Measurements from ENCODE around the gene NCOA3.
"Not testable (repeated sequence)": the region's sequence is repeated elsewhere in the genome, so short reads cannot be mapped to it uniquely, and the experiment has no call there.

The NCOA3 gene

DNA sequence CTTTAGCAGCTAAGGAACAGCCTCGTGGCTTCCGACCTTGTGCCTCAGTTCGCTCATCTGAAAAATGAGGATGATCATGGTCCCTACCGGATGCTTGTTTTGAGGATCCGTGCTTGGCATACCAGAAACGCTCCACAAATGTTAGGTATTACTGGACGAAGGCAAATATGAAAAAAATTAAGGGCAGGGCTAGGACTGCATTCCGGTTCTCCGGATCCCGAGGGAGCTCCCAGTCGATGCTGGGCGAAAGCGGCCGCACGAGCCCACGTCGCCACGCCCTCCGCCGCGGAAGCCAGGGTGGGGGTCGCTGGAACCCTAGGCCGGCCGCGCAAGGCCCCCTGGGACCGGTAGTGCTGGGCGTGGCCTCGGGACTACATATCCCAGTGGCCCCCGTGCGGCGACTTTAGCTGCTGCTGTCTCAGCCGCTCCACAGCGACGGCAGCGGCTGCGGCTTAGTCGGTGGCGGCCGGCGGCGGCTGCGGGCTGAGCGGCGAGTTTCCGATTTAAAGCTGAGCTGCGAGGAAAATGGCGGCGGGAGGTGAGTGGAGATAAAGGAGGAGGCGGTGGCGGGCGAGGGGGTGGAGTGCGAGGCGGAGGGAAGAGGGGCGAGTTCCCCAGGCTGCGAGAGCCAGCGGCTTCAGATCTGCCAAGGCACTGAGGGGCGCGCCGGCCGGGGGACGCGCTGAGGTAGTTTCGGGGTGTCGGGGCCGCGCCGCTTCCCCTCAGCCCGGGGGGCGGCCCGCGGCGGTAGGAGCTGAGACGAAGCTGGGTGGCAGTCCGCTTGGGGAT lies at the start of gene NCOA3:
TSS of gene NCOA3 (plus strand) at position 406 of the 789 bp plus-strand sequence. CDS start 120,361 bp downstream, outside the sequence.
- Mint-ChIP-seq H3K36me3 (ENCODE audit: low read depth) (peaks cover 23% of the 10 kb centered on the region), H3K4me3 (peak within 1 kb of the TSS; percentile 94), H3K27ac (peak within 1 kb of the TSS; percentile 89), H3K27me3 (no peaks in the 10 kb centered on the region), H3K9me3 (no peaks in the 10 kb centered on the region), H3K4me1 (ENCODE audit: low read depth) (peaks cover 65% of the 10 kb centered on the region)

DNA sequence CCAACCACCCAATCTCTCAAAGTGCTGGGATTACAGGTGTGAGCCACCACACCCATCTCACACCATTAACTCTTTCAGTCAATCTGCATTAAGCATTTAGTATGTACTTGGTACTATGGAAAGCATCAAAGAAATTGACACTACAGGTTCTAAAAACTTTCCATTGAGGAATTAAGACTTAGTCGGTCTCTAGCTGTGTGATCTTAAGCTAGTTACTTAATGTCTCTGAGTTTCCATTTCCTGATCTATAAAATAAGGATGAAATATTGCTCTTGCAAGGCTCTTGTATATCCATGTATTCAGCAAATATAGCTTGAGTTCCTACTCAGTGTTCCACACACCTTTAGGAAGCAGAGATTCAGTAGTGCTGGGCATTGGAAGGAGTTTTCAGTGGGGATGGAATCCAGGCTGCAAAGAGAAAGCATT lies 48.9 kb upstream of the NCOA3 start:
- Mint-ChIP-seq H3K4me1 (ENCODE audit: low read depth) (peaks cover 48% of the 10 kb centered on the region), H3K27ac (peak overlapping the region; percentile 47), H3K4me3 (peak overlapping the region; percentile 10), H3K9me3 (no peaks in the 10 kb centered on the region), H3K27me3 (no peaks in the 10 kb centered on the region), H3K36me3 (ENCODE audit: low read depth) (no peaks in the 10 kb centered on the region)

DNA sequence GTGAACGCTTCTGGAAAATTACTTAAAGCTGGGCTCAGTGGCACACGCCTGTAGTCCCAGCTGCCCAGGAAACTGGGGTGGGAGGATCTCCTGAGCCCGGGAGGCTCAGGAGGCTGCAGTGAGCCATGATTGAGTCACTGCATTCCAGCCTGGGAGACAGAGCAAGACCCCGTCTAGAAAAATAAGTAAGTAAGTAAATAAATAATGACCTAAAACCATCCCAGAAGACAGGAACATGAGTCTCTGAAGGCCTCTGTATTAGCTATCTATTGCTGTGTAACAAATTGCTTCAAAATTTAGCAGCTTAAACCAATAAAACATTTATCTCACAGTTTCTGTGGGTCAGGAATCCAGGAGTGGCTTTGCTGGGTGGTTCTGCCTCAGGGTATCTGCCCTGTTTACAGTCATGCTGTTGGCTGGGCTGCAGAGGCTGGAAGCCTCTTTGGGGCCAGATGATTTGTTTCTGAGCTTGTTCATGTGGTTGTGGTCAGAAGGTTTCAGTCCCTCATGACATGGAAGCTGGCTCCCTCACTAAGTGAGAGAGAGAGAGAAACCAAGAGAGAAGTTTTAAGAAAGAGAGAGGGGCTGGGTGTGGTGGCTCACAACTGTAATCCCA lies 48.4 kb upstream of the NCOA3 start:
- H3K4me3 Mint-ChIP-seq = peak overlapping the region; percentile 10
- H3K27ac Mint-ChIP-seq = peak overlapping the region; percentile 47
- H3K9me3 Mint-ChIP-seq = no peaks in the 10 kb centered on the region
- no peaks in the 10 kb centered on the region for H3K36me3 Mint-ChIP-seq (ENCODE audit: low read depth)
- H3K27me3 Mint-ChIP-seq = no peaks in the 10 kb centered on the region
- peaks cover 53% of the 10 kb centered on the region for H3K4me1 Mint-ChIP-seq (ENCODE audit: low read depth)

DNA sequence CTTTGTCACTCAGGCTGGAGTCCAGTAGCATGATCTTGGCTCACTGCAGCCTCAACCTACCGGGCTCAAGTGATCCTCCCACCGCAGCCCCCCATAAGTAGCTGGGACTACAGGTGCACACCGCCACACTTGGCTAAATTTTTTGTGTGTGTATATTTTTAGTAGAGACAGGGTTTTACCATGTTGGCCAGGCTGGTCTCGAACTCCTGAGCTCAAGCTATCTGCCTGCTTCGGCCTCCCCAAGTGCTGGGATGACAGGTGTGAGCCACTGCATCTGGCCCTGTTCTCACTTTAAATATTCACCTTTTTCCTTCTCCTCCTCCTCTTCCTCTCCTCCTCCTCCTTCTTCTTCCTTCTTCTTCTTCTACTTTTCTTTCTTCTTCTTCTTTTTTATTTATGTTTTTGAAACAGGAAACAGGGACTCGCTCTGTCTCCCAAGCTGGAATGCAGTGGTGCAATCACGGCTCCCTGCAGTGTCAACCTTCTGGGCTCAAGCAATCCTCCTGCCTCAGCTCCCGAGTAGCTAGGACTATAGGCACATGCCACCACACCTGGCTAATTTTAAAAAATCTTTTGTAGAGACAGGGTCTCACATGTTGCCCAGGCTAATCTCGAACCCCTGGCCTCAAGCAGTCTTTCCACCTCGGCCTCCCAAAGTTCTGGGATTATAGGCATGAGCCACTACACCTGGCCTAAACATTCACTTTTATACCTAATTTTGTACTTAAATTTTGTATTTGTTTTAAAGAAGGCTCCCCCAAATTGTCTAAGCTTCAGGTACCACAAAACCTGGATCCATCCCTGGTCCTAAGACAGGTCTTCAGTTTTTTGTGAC lies 47.2 kb upstream of the NCOA3 start:
- Mint-ChIP-seq H3K36me3 (ENCODE audit: low read depth) (no peaks in the 10 kb centered on the region), H3K4me1 (ENCODE audit: low read depth) (peaks cover 59% of the 10 kb centered on the region), H3K9me3 (no peaks in the 10 kb centered on the region), H3K27ac (no peak overlapping the region), H3K4me3 (no peak overlapping the region), H3K27me3 (no peaks in the 10 kb centered on the region)

DNA sequence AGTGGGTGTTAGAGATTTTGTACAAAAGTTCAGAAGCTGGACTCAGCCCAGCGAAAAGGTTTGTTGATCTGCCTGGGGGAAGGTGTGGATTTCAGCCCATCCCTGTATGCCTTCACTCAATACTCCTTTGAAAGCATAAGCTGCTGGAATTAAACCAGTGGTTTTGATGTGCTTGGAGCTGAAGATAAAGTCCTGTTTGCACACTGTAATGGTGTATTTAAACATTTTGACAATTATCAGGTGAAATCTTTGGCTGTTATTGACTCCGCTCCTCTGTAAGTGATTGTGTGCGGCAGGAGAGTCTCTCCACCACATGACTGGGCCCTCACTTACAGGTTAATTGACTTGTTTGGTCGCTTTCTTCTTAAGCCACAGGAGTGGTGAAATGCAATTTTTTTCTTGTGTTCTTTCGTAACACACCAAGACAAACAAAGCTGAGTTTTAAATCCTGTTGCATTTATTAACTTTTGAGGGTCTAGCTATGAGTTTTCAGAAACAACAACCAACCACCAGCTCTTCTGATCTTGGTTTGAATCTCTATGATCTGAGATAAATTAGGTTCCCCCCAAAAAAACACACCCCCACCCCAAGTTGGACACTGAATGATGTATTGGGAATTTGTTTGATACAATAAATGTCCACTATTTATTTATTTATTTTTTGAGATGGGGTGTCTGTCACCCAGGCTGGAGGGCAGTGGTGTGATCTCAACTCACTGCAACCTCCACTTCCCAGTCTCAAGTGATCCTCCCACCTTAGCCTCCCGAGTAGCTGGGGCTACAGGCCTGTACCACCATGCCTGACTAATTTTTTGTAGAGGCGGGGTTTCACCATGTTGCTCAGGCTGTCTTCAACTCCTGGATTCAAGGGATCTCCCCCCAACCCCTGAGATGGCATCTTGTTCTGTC lies 46.3 kb upstream of the NCOA3 start:
- Mint-ChIP-seq H3K9me3 (no peaks in the 10 kb centered on the region), H3K4me1 (ENCODE audit: low read depth) (peaks cover 59% of the 10 kb centered on the region), H3K4me3 (no peak overlapping the region), H3K27me3 (no peaks in the 10 kb centered on the region), H3K27ac (no peak overlapping the region), H3K36me3 (ENCODE audit: low read depth) (no peaks in the 10 kb centered on the region)

DNA sequence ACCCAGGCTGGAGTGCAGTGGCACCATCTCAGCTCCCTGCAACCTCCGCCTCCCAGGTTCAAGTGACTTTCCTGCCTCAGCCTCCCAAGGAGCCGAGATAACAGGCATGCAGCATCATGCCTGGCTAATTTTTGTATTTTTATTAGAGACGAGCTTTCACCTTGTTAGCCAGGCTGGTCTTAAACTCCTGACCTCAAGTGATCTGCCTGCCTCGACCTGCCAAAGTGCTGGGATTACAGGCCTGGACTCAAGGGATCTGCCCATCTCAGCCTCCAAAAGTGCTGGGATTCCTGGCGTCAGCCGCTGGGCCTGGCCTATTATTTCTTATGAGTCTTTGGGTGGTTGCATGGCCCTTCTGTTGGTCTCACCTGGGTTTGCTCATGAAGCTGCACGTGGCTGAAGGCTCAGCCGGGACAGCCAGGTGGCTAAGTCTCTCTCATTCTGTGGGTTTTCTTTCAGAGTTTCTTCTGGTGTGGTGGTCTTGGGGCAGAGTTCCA lies 45.6 kb upstream of the NCOA3 start:
- Mint-ChIP-seq H3K4me1 (ENCODE audit: low read depth) (peaks cover 56% of the 10 kb centered on the region), H3K27me3 (no peaks in the 10 kb centered on the region), H3K36me3 (ENCODE audit: low read depth) (no peaks in the 10 kb centered on the region), H3K9me3 (no peaks in the 10 kb centered on the region), H3K4me3 (no peak overlapping the region), H3K27ac (no peak overlapping the region)

DNA sequence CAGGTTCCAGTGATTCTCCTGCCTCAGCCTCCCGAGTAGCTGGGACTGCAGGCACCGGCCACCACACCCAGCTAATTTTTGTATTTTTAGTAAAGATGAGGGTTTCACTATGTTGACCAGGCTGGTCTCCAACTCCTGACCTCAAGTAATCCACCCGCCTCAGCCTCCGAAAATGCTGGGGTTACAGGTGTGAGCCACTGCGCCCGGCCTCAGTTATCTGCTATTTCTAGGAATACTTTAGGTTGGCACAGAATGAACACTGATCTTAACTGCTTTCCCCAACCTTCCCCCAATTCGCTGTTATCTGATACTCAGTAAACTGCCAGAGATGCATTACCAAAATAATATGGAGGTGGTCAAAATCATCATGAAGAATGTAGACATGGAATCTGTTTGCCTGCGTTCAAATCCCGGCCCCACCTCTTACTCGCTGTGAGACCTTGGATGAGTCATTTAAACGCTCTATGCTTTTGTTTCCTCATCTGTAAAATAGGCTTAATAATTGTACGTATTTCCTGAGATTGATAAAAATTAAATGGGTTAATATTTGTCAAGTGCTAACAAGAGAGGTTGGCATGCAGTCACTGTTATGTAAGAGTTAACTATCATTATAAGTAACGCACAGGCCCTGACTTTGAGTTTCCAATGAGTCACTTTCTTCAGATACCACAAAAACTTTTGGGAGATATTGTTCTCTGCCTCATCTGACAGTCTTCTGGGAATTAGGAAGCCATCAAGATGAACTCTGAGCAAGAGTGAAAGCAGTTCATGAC lies 44.5 kb upstream of the NCOA3 start:
- Mint-ChIP-seq H3K9me3 (no peaks in the 10 kb centered on the region), H3K4me1 (ENCODE audit: low read depth) (peaks cover 52% of the 10 kb centered on the region), H3K36me3 (ENCODE audit: low read depth) (no peaks in the 10 kb centered on the region), H3K27me3 (no peaks in the 10 kb centered on the region), H3K4me3 (peak overlapping the region; percentile 36), H3K27ac (peak overlapping the region; percentile 80)

DNA sequence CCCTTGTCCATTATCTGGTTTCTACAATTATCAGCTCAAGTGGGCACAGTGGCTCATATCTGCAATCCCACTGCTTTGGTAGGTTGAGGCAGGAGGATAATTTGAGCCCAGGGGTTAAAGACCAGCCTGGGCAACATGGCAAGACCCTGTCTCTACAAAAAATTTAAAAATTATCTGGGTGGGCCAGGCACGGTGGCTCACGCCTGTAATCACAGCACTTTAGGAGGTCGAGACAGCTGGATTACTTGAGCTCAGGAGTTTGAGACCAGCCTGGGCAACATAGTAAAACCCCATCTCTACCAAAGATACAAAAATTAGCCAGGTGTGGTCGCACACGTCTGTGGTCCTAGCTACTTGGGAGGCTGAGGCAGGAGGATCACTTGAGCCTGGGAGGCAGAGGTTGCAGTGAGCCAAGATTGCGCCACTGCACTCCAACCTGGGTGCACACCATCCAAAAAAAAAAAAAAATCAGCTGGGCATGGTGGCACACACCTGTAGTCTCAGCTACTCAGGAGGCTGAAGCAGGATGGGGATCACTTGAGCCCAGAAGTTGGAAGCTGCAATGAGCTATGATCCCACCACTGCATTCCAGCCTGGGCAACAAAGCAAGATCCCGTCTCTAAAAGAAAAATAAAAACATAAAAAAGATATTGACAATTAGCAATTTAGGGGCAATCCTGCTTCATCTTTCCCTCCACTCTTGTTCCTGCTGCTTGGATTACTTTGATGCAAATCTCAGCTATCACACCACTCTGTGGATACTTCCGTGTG lies 43.2 kb upstream of the NCOA3 start:
- H3K36me3 Mint-ChIP-seq (ENCODE audit: low read depth); H3K9me3 Mint-ChIP-seq; H3K4me3 Mint-ChIP-seq; H3K27me3 Mint-ChIP-seq: not testable (repeated sequence)
- peak overlapping the region; percentile 36 for H3K27ac Mint-ChIP-seq
- H3K4me1 Mint-ChIP-seq (ENCODE audit: low read depth) = peaks cover 41% of the 10 kb centered on the region

- H3K4me3 Mint-ChIP-seq = no peak overlapping the region
- peaks cover 32% of the 10 kb centered on the region for H3K4me1 Mint-ChIP-seq (ENCODE audit: low read depth)
- no peaks in the 10 kb centered on the region for H3K36me3 Mint-ChIP-seq (ENCODE audit: low read depth)
- no peak overlapping the region for H3K27ac Mint-ChIP-seq
- no peaks in the 10 kb centered on the region for H3K27me3 Mint-ChIP-seq
- H3K9me3 Mint-ChIP-seq = no peaks in the 10 kb centered on the region
Observed at GRCh38 chr20:47459344-47460073, 42.2 kb upstream of the NCOA3 start.

DNA sequence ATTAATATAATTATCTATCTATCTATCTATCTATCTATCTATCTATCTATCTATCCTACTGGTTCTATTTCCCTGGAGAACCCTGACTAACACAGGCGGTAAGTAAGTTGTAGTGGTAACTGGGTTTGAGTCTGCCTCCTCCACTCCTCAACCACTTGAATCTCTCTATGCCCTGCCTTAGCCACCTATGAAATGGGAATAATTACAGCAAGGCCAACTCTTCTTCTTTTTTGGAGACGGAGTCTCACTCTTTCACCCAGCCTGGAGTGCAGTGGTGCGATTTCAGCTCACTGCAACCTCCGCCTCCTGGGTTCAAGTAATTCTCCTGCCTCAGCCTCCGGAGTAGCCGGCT lies 41.0 kb upstream of the NCOA3 start:
- not testable (repeated sequence) for H3K27ac Mint-ChIP-seq; H3K27me3 Mint-ChIP-seq; H3K36me3 Mint-ChIP-seq (ENCODE audit: low read depth); H3K9me3 Mint-ChIP-seq; H3K4me3 Mint-ChIP-seq
- peaks cover 25% of the 10 kb centered on the region for H3K4me1 Mint-ChIP-seq (ENCODE audit: low read depth)

- no peaks in the 10 kb centered on the region for H3K27me3 Mint-ChIP-seq
- H3K4me1 Mint-ChIP-seq (ENCODE audit: low read depth) = peaks cover 28% of the 10 kb centered on the region
- no peaks in the 10 kb centered on the region for H3K9me3 Mint-ChIP-seq
- H3K27ac Mint-ChIP-seq = no peak overlapping the region
- no peak overlapping the region for H3K4me3 Mint-ChIP-seq
- H3K36me3 Mint-ChIP-seq (ENCODE audit: low read depth) = no peaks in the 10 kb centered on the region
Observed at GRCh38 chr20:47461120-47461685, 40.5 kb upstream of the NCOA3 start.

GRCh38 chr20:47461906-47462305 lies 39.8 kb upstream of the NCOA3 start:
- not testable (repeated sequence) for H3K4me3 Mint-ChIP-seq

More at GRCh38 chr20:47461906-47462305, 39.8 kb upstream of the NCOA3 start:
- not testable (repeated sequence) for H3K9me3 Mint-ChIP-seq; H3K27me3 Mint-ChIP-seq; H3K27ac Mint-ChIP-seq; H3K36me3 Mint-ChIP-seq (ENCODE audit: low read depth)
- H3K4me1 Mint-ChIP-seq (ENCODE audit: low read depth) = peaks cover 23% of the 10 kb centered on the region
